Measurements from ENCODE around the gene NRGN.

Gene NRGN

DNA sequence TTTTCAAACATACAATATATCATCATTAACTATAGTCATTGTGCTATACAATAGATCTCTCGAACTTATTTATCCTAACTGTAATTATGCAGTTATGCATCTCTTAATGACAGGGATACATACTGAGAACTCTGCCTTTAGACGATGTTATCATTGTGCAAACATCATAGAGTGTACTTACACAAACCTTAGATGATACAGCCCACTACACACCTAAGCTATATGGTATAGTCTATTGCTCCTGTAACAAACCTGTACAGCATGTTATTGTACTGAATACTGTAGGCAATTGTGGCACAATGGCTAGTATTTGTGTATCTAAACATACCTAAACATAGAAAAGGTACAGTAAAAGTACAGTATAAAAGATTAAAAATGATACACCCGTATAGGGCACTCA is 27.4 kb upstream of the NRGN start:
- Histone ChIP-seq H3K36me3 (ENCODE audit: control insufficient read depth, insufficient read depth, low read length) (no peaks in the 10 kb centered on the region), H3K27me3 (replicated peaks; ENCODE audit: control insufficient read depth, insufficient read depth, low read length) (no peaks in the 10 kb centered on the region), H3K4me3 (replicated peaks; ENCODE audit: low read depth, low read length) (no peak overlapping the region)
- TF ChIP-seq, protein P1, sequence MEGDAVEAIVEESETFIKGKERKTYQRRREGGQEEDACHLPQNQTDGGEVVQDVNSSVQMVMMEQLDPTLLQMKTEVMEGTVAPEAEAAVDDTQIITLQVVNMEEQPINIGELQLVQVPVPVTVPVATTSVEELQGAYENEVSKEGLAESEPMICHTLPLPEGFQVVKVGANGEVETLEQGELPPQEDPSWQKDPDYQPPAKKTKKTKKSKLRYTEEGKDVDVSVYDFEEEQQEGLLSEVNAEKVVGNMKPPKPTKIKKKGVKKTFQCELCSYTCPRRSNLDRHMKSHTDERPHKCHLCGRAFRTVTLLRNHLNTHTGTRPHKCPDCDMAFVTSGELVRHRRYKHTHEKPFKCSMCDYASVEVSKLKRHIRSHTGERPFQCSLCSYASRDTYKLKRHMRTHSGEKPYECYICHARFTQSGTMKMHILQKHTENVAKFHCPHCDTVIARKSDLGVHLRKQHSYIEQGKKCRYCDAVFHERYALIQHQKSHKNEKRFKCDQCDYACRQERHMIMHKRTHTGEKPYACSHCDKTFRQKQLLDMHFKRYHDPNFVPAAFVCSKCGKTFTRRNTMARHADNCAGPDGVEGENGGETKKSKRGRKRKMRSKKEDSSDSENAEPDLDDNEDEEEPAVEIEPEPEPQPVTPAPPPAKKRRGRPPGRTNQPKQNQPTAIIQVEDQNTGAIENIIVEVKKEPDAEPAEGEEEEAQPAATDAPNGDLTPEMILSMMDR (IDR thresholded peaks at IDR 0.05; ENCODE audit: insufficient read depth, low read length, poor library complexity, severe bottlenecking) = no peak
- DNase-seq (ENCODE audit: extremely low read depth, insufficient read length) = no peak

DNA sequence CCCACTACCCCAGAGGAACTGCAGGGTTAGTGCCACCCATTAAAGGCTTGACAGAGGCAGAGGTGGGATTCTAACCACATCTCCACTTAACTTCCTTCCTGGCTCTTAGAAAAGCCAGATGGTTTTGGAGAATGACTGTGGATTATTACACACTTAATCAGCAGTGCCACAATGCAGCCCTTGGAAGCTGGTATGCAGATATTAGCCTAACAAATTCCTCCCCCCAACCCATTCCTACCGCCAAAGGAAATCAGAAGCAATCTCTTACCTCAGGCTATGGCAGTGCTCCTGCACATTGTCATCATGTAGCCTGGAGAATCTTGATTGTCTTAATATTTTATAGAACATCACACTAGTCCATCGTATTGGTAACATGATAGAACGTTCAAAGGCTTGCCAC is 23.2 kb upstream of the NRGN start:
- Histone ChIP-seq H3K4me3 (replicated peaks; ENCODE audit: low read depth, low read length) (no peak overlapping the region), H3K36me3 (ENCODE audit: control insufficient read depth, insufficient read depth, low read length) (no peaks in the 10 kb centered on the region), H3K27me3 (replicated peaks; ENCODE audit: control insufficient read depth, insufficient read depth, low read length) (peaks cover 3% of the 10 kb centered on the region; the same call in 1 of the 2 replicates)
- TF ChIP-seq, protein P1 (IDR thresholded peaks at IDR 0.05; ENCODE audit: insufficient read depth, low read length, poor library complexity, severe bottlenecking) = no peak
- DNase-seq (ENCODE audit: extremely low read depth, insufficient read length) = no peak

DNA sequence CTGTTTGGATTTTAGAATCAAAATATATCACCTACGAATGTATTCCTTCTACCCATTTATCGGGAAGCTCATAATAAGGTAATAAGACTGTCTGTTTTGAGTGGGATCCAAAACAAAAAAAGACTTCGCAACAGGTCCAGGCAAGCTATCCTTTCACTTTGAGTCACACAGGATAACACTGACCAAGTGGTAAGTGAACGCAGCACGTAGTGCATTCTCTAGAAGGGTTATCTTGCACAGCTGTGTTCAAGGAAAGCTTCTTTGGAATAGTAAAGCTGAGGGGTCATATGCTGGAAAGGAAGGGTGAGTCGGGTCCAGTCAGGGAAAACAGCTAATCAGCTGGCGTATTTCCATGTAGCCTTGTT is 22.3 kb upstream of the NRGN start:
- TF ChIP-seq, protein P1 (IDR thresholded peaks at IDR 0.05; ENCODE audit: insufficient read depth, low read length, poor library complexity, severe bottlenecking) = no peak
- peaks cover 3% of the 10 kb centered on the region; the same call in 1 of the 2 replicates for H3K27me3 ChIP-seq (replicated peaks; ENCODE audit: control insufficient read depth, insufficient read depth, low read length)
- DNase-seq (ENCODE audit: extremely low read depth, insufficient read length) = no peak
- no peaks in the 10 kb centered on the region for H3K36me3 ChIP-seq (ENCODE audit: control insufficient read depth, insufficient read depth, low read length)
- no peak overlapping the region for H3K4me3 ChIP-seq (replicated peaks; ENCODE audit: low read depth, low read length)

DNA sequence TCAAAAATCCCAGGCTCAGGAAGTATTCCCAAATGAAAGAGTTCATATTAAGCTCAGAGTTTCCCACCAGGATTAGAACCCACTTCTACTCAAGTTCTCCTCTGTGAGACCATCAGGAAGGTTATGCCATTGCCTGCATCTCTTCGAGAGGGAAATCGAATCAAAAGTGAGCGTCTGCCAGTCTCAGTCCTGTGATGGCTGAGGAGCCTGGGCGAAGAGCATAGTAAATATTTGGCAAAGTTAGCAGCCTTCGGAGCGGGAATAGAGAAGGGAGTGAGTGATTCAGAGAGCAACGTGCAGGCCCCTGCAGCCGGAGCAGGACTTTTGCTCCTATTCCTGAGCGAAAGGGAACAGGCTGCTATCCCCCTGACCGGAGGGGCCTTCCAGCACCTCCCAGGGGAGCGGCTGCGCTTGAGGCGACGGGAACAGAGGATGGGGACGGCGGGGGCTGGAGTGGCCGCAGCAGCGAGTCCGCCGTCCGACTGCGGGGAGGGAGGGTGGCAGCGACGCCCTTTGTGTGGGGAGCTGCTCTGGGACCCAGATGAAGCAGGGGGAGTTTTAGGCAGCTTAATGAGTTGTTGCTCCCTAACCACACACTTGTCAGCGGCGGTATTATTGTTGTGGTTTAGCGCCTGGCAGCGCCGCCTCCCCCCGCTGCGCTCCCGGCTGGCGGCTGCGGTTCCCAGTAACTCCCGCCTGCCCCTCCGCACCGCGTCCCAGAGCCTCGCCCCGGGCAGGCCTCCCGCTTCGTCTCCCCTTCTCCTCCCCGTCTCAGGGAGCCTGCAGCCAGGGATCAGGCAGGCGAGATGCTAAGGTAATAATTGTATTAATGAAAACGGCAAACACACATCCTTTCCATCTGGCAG is 21.7 kb upstream of the NRGN start:
- peak; percentile 22 for DNase-seq (ENCODE audit: extremely low read depth, insufficient read length)
- TF ChIP-seq, protein P1 (IDR thresholded peaks at IDR 0.05; ENCODE audit: insufficient read depth, low read length, poor library complexity, severe bottlenecking) = no peak
- H3K36me3 ChIP-seq (ENCODE audit: control insufficient read depth, insufficient read depth, low read length) = no peaks in the 10 kb centered on the region
- H3K27me3 ChIP-seq (replicated peaks; ENCODE audit: control insufficient read depth, insufficient read depth, low read length) = peaks cover 3% of the 10 kb centered on the region; the same call in 1 of the 2 replicates
- peak overlapping the region; percentile 42 for H3K4me3 ChIP-seq (replicated peaks; ENCODE audit: low read depth, low read length)

DNA sequence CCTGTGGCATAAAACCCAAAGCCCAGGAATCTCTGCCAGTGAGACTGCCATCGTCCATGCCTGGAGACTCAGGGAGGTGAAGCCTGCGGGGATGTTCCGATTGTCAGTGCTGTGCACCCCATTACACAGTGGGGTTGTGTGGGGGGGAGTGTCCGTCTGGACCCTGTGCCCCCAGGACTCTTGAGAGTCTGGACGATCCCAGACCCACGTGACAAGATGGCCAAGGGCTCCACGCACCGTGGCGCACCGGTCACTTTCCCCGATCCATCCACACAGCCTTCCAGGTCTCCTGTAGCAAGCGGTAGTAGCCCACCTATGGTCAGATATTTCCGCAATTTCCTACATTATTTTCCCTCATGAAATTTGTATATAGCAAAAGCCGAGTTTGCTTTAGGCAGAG is 20.9 kb upstream of the NRGN start:
- TF ChIP-seq, protein P1 (IDR thresholded peaks at IDR 0.05; ENCODE audit: insufficient read depth, low read length, poor library complexity, severe bottlenecking) = no peak
- Histone ChIP-seq H3K4me3 (replicated peaks; ENCODE audit: low read depth, low read length) (no peak overlapping the region), H3K36me3 (ENCODE audit: control insufficient read depth, insufficient read depth, low read length) (no peaks in the 10 kb centered on the region), H3K27me3 (replicated peaks; ENCODE audit: control insufficient read depth, insufficient read depth, low read length) (peaks cover 3% of the 10 kb centered on the region; the same call in 1 of the 2 replicates)
- no peak for DNase-seq (ENCODE audit: extremely low read depth, insufficient read length)

Data from GM06990 (cell line).